Measurements from ENCODE around the gene GREM1. TPM values are rescaled to one million over a fixed set of nuclear protein-coding genes. Genes with fewer than 3 reads are reported as not detected.

The GREM1 gene
- total and polyA plus RNA-seq, 2 experiments from 2014 or later = 0.27 to 1.0 TPM

DNA sequence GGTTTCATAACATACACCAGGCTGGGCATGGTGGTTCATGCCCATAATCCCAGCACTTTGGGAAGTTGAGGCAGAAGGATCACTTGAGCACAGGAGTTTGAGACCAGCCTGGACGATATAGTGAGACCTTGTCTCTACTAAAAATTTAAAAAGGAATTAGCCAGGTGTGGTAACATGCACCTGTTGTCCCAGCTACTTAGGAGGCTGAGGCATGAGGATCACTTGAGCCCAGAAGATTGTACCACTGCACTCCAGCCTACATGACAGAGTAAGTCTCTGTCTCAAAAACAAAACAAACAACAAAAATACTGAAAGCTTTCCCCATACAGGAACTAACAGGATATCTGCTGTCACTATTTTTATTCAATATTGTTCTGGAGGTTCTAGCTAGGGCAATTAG lies 20.9 kb downstream of the GREM1 start:
- Histone ChIP-seq H3K79me2 (replicated peaks; ENCODE audit: insufficient read depth) (no peaks in the 10 kb centered on the region), H3K36me3 (ENCODE audit: insufficient read depth) (no peaks in the 10 kb centered on the region), H3K4me2 (no peak overlapping the region), H3K27ac (ENCODE audit: low read depth) (no peak overlapping the region), H4K20me1 (replicated peaks; ENCODE audit: insufficient read depth) (no peaks in the 10 kb centered on the region), H2AFZ (no peak overlapping the region), H3K27me3 (ENCODE audit: insufficient read depth) (no peaks in the 10 kb centered on the region), H3F3A (replicated peaks; ENCODE audit: low read depth) (no peaks in the 10 kb centered on the region), H3K4me3 (no peak overlapping the region), H3K9me2 (ENCODE audit: insufficient read depth) (no peaks in the 10 kb centered on the region), H3K4me1 (ENCODE audit: insufficient read depth) (no peaks in the 10 kb centered on the region)
- Mint-ChIP-seq H3K27ac (no peak overlapping the region), H3K4me3 (no peak overlapping the region), H3K4me1 (peaks cover 4% of the 10 kb centered on the region; the same call in 1 of the 3 replicates), H3K9me3 (peaks cover 4% of the 10 kb centered on the region; the same call in 2 of the 3 replicates), H3K27me3 (ENCODE audit: insufficient read depth, low read depth, poor library complexity) (no peaks in the 10 kb centered on the region), H3K36me3 (ENCODE audit: low read depth) (peaks cover 3% of the 10 kb centered on the region; the same call in 1 of the 3 replicates)
- ATAC-seq (no peak), DNase-seq (ENCODE audit: low spot score) (no peak)
- TF ChIP-seq STAT1 (IDR thresholded peaks at IDR 0.05; ENCODE audit: unreplicated experiment) (no peak), POLR2AphosphoS5 (IDR thresholded peaks at IDR 0.05; ENCODE audit: low read depth) (no peak), NANOG (IDR thresholded peaks at IDR 0.05; ENCODE audit: borderline replicate concordance) (no peak), ZNF114 (CRISPR knock-in tag; IDR thresholded peaks at IDR 0.05) (no peak)

GRCh38 chr15:32739522-32740063 lies 21.8 kb downstream of the GREM1 start:
- H2AFZ ChIP-seq = no peak overlapping the region; the same call in 1 of the 2 replicates
- H3K27ac Mint-ChIP-seq = no peak overlapping the region
- TF ChIP-seq NANOG (IDR thresholded peaks at IDR 0.05; ENCODE audit: borderline replicate concordance) = no peak
- TF ChIP-seq EZH2phosphoT487 (IDR thresholded peaks at IDR 0.05; ENCODE audit: unreplicated experiment) = no peak
- TF ChIP-seq ZNF331 (CRISPR knock-in tag; IDR thresholded peaks at IDR 0.05; ENCODE audit: low read depth) = no peak
- no peak for TF ChIP-seq POLR2AphosphoS5 (IDR thresholded peaks at IDR 0.05; ENCODE audit: low read depth)
- no peak for TF ChIP-seq ETS1 (IDR thresholded peaks at IDR 0.05)
- no peak for TF ChIP-seq JUNB (IDR thresholded peaks at IDR 0.05; ENCODE audit: unreplicated experiment)
- no peak for TF ChIP-seq ZNF114 (CRISPR knock-in tag; IDR thresholded peaks at IDR 0.05)
- TF ChIP-seq, protein P1, sequence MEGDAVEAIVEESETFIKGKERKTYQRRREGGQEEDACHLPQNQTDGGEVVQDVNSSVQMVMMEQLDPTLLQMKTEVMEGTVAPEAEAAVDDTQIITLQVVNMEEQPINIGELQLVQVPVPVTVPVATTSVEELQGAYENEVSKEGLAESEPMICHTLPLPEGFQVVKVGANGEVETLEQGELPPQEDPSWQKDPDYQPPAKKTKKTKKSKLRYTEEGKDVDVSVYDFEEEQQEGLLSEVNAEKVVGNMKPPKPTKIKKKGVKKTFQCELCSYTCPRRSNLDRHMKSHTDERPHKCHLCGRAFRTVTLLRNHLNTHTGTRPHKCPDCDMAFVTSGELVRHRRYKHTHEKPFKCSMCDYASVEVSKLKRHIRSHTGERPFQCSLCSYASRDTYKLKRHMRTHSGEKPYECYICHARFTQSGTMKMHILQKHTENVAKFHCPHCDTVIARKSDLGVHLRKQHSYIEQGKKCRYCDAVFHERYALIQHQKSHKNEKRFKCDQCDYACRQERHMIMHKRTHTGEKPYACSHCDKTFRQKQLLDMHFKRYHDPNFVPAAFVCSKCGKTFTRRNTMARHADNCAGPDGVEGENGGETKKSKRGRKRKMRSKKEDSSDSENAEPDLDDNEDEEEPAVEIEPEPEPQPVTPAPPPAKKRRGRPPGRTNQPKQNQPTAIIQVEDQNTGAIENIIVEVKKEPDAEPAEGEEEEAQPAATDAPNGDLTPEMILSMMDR (conservative IDR thresholded peaks at IDR 0.05; ENCODE audit: low read depth in 2 of 2) = no peak
- no peak for TF ChIP-seq CREB1 (CRISPR knock-in tag; IDR thresholded peaks at IDR 0.05; ENCODE audit: low read depth)
- TF ChIP-seq, protein P2, sequence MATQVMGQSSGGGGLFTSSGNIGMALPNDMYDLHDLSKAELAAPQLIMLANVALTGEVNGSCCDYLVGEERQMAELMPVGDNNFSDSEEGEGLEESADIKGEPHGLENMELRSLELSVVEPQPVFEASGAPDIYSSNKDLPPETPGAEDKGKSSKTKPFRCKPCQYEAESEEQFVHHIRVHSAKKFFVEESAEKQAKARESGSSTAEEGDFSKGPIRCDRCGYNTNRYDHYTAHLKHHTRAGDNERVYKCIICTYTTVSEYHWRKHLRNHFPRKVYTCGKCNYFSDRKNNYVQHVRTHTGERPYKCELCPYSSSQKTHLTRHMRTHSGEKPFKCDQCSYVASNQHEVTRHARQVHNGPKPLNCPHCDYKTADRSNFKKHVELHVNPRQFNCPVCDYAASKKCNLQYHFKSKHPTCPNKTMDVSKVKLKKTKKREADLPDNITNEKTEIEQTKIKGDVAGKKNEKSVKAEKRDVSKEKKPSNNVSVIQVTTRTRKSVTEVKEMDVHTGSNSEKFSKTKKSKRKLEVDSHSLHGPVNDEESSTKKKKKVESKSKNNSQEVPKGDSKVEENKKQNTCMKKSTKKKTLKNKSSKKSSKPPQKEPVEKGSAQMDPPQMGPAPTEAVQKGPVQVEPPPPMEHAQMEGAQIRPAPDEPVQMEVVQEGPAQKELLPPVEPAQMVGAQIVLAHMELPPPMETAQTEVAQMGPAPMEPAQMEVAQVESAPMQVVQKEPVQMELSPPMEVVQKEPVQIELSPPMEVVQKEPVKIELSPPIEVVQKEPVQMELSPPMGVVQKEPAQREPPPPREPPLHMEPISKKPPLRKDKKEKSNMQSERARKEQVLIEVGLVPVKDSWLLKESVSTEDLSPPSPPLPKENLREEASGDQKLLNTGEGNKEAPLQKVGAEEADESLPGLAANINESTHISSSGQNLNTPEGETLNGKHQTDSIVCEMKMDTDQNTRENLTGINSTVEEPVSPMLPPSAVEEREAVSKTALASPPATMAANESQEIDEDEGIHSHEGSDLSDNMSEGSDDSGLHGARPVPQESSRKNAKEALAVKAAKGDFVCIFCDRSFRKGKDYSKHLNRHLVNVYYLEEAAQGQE (IDR thresholded peaks at IDR 0.05; ENCODE audit: unreplicated experiment) = no peak

More at GRCh38 chr15:32739522-32740063, 21.8 kb downstream of the GREM1 start:
- Mint-ChIP-seq H3K36me3 (ENCODE audit: low read depth) (peaks cover 3% of the 10 kb centered on the region; the same call in 1 of the 3 replicates), H3K4me3 (no peak overlapping the region), H3K4me1 (peaks cover 4% of the 10 kb centered on the region; the same call in 1 of the 3 replicates), H3K9me3 (peaks cover 4% of the 10 kb centered on the region; the same call in 2 of the 3 replicates), H3K27me3 (ENCODE audit: insufficient read depth, low read depth, poor library complexity) (no peaks in the 10 kb centered on the region)
- no peak for DNase-seq (ENCODE audit: low spot score)
- Histone ChIP-seq H3K4me1 (ENCODE audit: insufficient read depth) (no peaks in the 10 kb centered on the region), H3F3A (replicated peaks; ENCODE audit: low read depth) (no peaks in the 10 kb centered on the region), H3K36me3 (ENCODE audit: insufficient read depth) (no peaks in the 10 kb centered on the region), H4K20me1 (replicated peaks; ENCODE audit: insufficient read depth) (no peaks in the 10 kb centered on the region), H3K27ac (ENCODE audit: low read depth) (no peak overlapping the region), H3K79me2 (replicated peaks; ENCODE audit: insufficient read depth) (no peaks in the 10 kb centered on the region), H3K27me3 (ENCODE audit: insufficient read depth) (no peaks in the 10 kb centered on the region), H3K4me2 (no peak overlapping the region), H3K4me3 (no peak overlapping the region), H3K9me2 (ENCODE audit: insufficient read depth) (no peaks in the 10 kb centered on the region)
- ATAC-seq = no peak

Measured in GM23338 (cell line).